Gastrocnemius medialis (tissue), 4 donors: ENCODE data around the gene ATG2A.

Source experiments
- CTCF ChIP-seq, 5 experiments: fragments of 450-650 bp in 3 of 5; fragments of 200-600 bp in 2 of 5; sonication (generic) in 2 of 5; IDR thresholded peaks in 4 of 5; conservative IDR thresholded peaks in 1 of 5; 1 replicate in 4 of 5; 2 replicates in 1 of 5; pipeline ENCODE4 v1.5.1; 2016 to 2019; ENCODE audit warnings: antibody characterized with exemption in 5 of 5, mild to moderate bottlenecking in 3 of 5, moderate library complexity in 3 of 5
- POLR2A ChIP-seq, 2 donors: fragments of 450-650 bp; IDR thresholded peaks; one replicate each; pipeline ENCODE4 v1.6.1; 2017; ENCODE audit warnings: antibody characterized with exemption in 2 of 2, mild to moderate bottlenecking in 2 of 2, moderate library complexity in 2 of 2

DNA sequence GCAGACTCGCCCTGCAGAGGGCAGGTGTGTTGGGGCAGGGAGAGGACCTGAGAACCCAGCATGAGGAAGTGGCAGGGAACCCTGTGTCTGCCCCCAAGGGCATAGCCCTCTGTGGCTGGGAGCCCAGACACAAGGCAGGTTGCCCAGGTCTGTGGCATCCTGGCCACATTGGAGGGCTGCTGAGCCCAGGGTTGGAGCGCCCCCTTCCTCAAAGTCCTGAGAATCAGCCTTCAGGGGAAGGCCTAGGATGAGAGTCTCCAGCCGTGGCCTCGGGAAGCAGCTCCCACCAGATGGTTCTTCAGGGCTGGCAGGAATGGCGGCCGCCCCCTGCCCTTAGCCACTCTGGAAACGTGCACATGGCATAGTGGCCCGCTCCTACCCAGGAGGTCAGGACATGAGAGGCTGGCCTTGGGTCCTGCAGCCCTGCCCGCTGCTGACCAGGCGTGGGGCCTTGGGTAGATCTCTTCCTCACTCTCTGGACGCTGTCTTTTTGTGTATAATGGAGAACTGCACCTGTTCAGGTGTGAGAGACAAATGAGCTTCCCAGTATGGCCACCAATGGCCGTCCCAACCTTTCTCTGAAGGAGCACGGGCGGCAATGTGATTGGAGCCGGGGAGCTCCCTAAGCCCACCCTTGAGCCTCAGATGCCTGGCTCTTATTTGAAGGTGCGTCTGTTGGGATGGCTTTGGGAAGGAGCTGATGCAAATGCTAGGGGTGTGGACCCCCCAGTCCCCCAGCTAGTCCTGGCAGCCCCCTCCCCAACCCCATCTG, 68.0 kb downstream of the ATG2A start:
- no peak for TF ChIP-seq CTCF (IDR thresholded peaks at IDR 0.05 in 4 of 5, conservative IDR thresholded peaks at IDR 0.05 in 1 of 5)
- no peak for TF ChIP-seq POLR2A (IDR thresholded peaks at IDR 0.05)
